GM19452 (cell line): ENCODE measurements around the gene LRSAM1.

Source experiments
- ATAC-seq: cut with Tn5 transposase; IDR thresholded peaks from one replicate; pipeline ENCODE4 v1.9.1; 2021; ENCODE audit not compliant: unreplicated experiment

Gene LRSAM1

GRCh38 chr9:127450830-127451607 lies at the start of gene LRSAM1, which contains the start of gene RPL12:
TSS of gene LRSAM1 (plus strand) at chr9:127451510. CDS start at chr9:127454528, 3,018 bp downstream.
TSS of gene RPL12 (minus strand) at chr9:127451406. CDS start at chr9:127451317, 89 bp downstream.
- peak; percentile 57 for ATAC-seq

- no peak for ATAC-seq
These were observed 48.8 kb upstream of the LRSAM1 start for GRCh38 chr9:127402401-127403090.

GRCh38 chr9:127403507-127404192 lies 47.7 kb upstream of the LRSAM1 start:
- no peak for ATAC-seq

- no peak for ATAC-seq
These were observed 46.7 kb upstream of the LRSAM1 start for GRCh38 chr9:127404631-127405030.

- ATAC-seq: no peak
These were observed 45.8 kb upstream of the LRSAM1 start for GRCh38 chr9:127405344-127406125.

GRCh38 chr9:127406799-127407491 lies 44.4 kb upstream of the LRSAM1 start:
- no peak for ATAC-seq

- no peak for ATAC-seq
These were observed 43.8 kb upstream of the LRSAM1 start for GRCh38 chr9:127407492-127407843.

GRCh38 chr9:127411122-127411521 lies 40.2 kb upstream of the LRSAM1 start:
- ATAC-seq: no peak

- ATAC-seq: no peak
These were observed 36.2 kb upstream of the LRSAM1 start for GRCh38 chr9:127415141-127415540.

GRCh38 chr9:127415657-127416056 lies 35.7 kb upstream of the LRSAM1 start:
- no peak for ATAC-seq

- no peak for ATAC-seq
These were observed 33.9 kb upstream of the LRSAM1 start for GRCh38 chr9:127417131-127418036.

GRCh38 chr9:127418037-127418471 lies 33.3 kb upstream of the LRSAM1 start:
- ATAC-seq: no peak

- no peak for ATAC-seq
These were observed 32.0 kb upstream of the LRSAM1 start for GRCh38 chr9:127419348-127419747.

GRCh38 chr9:127421057-127421456 lies 30.3 kb upstream of the LRSAM1 start:
- ATAC-seq: no peak

GRCh38 chr9:127422133-127422782 lies 29.1 kb upstream of the LRSAM1 start:
- no peak for ATAC-seq

- ATAC-seq: no peak
These were observed 28.5 kb upstream of the LRSAM1 start for GRCh38 chr9:127422787-127423186.

- no peak for ATAC-seq
These were observed 27.8 kb upstream of the LRSAM1 start for GRCh38 chr9:127423476-127423933.

GRCh38 chr9:127423934-127424675 lies 27.2 kb upstream of the LRSAM1 start, which contains the start of gene ZNF79:
TSS of gene ZNF79 (plus strand) at chr9:127424382. CDS start at chr9:127424788, 406 bp downstream.
- peak; percentile 88 for ATAC-seq
